CD4-positive, alpha-beta T cell treated with Interleukin-15 for 4 hours (primary cell): ENCODE results near the gene NOTO.
"Not testable (repeated sequence)": the region's sequence is repeated elsewhere in the genome, so short reads cannot be mapped to it uniquely, and the experiment has no call there.

Experiments used
- DNase-seq: peaks from one replicate; pipeline ENCODE4 v3.0.0-alpha.2; 2020; ENCODE audit warnings: low spot score

NOTO gene

DNA sequence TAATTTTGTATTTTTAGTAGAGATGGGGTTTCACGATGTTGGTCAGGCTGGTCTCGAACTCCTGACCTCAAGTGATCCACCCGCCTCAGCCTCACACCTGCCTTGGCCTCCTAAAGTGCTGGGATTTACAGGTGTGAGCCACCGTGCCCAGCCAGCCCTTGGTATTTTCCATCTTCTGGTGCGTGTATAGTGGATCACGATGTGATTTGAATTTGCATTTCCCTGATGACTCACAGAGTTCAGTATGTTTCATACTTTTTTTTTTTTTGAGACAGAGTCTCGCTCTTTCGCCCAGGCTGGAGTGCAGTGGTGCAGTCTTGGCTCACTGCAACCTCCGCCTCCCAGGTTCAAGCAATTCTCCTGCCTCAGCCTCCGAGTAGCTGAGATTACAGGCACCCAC is 2.1 kb upstream of the NOTO start:
- not testable (repeated sequence) for DNase-seq

DNA sequence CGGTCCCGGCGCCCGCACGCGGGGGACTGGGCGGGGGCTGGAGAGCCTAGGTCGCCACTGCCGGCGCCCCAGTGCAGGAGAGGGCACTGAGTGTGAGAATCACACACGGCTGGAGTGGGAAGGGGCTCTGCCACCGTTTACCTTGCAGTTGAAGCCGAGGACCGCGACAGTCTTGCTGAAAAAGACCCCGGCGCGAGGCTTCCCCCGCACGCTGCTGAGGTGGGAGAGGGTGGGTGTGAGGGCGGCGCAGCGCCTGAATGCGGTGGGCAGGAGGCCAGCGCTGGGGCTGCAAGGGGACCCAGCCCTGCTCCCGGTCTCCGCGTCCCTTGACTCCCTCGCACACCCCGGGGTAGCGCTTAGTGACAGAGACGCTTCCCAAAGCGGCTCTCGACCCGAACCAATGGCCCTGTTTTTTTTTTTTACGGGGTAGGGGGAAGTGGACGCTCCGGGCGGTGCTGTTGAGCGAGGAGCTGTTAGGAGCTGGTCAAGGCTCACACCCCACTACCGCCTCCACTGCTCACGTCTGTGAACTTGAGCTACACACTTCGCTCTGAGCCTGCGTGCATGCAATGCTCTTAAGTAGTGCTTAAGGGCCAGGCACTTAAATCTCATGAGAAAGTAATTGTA is 794 bp downstream of the NOTO start:
- no peak for DNase-seq

DNA sequence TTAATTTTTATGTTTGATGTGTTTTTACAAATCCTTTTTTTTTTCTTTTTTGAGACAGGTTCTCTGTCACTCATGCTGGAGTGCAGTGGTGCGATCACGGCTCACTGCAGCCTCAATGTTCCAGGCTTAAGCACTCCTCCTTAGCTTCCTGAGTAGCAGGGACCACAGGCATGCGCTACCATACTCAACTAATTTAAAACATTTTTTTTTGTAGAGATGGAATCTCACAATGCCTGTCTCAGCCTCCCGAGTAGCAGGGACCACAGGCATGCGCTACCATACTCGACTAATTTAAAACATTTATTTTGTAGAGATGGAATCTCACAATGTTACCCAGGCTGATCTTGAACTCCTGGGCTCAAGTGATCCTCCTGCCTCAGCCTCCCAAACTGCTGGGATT is 3.2 kb downstream of the NOTO start:
- no peak for DNase-seq

DNA sequence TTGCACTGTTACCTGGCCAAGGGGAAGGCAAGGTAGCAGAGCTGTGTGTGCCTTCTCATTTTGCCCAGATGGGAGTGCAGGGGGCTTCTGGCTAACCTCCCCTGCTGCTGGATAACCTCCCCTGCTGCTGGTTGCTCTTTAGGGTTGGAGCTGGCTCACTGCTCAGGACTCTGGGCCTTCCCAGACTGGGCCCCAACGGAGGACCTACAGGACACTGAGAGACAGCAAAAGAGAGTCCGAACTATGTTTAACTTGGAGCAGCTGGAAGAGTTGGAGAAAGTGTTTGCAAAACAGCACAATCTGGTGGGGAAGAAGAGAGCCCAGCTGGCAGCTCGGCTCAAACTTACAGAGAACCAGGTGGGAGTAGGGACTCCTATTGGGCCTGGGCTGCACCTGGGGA is 5.9 kb downstream of the NOTO start:
- DNase-seq, result no peak

DNA sequence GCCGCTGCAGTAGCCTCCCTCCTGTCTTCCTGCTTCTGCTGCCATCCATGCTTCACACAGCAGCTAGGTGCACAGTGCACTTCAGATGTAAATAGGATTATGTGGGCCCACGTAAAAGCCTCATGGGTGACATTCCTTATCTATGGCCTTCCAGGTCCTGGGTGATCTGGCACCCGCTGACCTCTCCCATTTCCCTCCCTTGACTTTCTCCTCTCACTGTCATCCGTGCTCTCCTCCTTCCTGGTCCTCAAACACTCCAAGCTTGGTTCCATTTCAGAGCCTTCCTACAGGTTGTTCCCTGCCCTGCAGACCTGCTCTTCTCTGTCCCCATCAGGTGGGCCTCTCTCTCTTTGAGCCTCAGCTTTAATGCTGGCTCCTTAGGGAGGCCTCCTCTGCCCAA is 7.6 kb downstream of the NOTO start:
- no peak for DNase-seq

- no peak for DNase-seq
These were observed 8.3 kb downstream of the NOTO start for GRCh38 chr2:73210696-73211095.

DNA sequence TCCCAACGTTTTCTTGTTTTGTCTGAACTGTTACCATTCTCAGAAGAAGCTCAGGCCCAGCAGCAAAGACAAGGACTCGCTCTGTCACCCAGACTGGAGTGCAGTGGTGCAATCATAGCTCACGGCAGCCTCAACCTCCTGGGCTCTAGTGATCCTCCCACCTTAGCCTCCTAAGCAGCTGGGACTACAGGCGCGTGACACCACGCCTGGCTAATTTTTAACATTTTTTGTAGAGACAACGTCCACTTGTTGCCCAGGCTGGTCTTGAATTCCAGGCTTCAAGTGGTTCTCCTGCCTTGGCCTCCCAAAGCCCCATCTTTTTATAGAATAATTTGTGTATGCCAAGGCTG is 9.7 kb downstream of the NOTO start:
- DNase-seq, result no peak

DNA sequence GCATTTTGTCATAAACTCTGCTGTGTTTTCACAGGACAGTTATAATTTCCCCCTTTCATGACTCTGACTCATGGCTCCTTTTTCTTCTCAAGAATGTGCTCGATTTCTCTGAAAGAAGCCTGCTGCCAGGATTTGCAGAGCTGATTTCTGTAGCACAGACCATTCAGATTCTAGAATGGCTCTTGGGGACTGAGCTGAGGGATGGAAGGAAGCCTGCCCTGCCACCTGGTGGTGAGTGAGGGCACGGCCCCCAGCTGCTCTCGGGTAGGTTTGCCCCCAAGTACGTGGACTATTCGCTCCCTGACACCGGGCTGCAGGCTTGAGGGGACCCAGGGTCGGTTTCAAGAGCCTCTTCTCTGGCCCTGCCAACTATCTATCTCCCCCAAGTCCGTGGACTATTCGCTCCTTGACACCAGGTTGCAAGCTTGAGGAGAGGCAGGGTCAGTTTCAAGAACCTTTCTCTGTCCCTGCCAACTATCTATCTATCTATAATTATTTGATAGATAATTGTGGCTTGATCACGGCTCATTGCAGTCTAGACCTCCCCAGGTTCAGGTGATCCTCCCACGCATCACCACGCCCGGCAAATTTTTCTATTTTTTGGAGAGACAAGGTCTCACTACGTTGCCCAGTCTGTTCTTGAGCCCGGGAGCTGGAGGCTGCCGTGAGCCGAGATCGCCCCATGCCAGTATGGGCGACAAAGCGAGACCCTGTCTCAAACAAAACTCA is 10.2 kb downstream of the NOTO start:
- peak; percentile 69 for DNase-seq

- peak; percentile 92 for DNase-seq
These were observed 12.0 kb downstream of the NOTO start, which contains the start of gene SMYD5 for GRCh38 chr2:73214120-73215035. Gene SMYD5 (plus strand): TSS chr2:73214245. CDS start chr2:73214267, 22 bp downstream.

DNA sequence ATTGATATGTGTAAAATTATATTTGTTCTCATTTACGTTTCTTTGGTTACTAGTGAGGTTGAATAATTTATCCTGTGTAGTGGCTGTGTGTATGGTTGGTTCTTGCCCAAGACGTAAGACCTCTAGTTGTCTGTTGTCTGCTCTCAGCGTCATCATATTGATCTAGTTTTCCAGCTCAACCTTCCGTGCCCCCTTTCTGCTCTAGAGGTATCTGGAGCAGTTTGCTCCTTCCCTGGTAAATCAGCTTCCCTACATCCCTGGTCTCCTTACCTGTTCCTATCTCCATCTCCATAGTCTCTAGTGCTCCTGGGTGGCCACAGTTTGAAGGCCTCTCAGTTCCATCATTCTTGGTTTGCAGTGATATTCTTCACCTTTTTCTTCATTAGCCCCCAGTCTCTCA is 12.9 kb downstream of the NOTO start:
- DNase-seq, result no peak

GRCh38 chr2:73217160-73217559 is 14.8 kb downstream of the NOTO start:
- DNase-seq, result no peak

DNA sequence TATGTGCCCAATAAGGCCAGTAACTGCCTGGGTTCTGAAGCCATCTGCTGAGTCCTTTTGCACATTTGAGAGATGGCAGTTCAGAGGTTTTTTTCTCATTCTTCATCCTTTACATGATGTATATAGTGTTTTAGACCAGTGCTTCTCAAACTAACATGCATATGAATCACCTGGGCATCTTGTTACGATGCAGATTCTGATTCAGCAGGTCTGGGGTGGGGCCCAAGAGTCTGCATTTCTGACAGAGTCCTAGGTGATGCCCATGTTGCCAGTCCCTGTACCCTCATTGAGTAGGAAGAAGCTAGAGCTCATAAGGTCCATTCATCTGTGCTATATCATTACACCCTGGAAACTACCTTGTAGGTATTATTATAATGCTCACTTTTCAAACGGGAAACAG is 15.5 kb downstream of the NOTO start:
- DNase-seq, result no peak

DNA sequence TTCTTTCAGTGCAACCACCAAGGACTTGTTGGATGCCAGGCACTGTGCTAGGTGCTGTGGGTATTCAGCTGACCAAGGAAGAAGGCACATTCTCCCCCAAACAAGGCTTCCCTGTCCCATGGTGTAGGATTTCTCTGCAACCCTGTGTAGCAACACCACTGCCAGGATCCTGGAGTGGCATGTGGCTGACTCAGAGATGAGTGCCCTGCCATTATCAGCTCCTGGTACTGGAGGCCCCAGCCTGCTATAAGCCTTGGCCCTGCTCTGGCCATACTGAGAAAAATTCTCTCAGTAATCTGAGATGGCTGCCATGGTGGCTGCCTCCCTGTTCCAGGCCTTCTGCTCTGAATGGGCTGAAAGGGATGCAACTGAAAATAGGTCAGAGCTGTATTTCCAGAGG is 15.9 kb downstream of the NOTO start:
- no peak for DNase-seq

DNA sequence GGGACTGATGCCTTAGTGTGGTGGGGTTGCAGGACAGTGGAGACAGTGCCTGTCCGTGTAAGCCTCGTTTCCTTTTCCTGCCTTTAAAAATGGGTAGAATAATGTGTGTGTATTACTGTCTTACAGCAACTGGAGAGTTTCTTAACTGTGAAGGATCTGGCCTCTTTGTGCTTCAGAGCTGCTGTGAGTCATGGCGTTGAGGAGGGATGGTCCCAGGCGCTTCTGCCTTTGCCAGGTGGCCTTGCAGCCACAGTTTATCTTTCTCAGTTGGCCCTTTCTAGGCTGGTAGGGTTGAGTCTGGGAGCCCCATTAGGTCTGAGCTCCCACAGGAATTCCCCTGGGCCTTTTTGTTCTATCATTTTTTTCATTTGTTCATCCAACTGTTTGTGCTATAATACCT is 21.4 kb downstream of the NOTO start:
- no peak for DNase-seq

- no peak for DNase-seq
These were observed 23.4 kb downstream of the NOTO start for GRCh38 chr2:73225513-73226360.

- no peak for DNase-seq
These were observed 24.7 kb downstream of the NOTO start for GRCh38 chr2:73227086-73227485.

- DNase-seq, result no peak
These were observed 26.3 kb downstream of the NOTO start for GRCh38 chr2:73228631-73229030.

GRCh38 chr2:73232403-73233153 is 30.2 kb downstream of the NOTO start:
- DNase-seq, result peak; percentile 21

DNA sequence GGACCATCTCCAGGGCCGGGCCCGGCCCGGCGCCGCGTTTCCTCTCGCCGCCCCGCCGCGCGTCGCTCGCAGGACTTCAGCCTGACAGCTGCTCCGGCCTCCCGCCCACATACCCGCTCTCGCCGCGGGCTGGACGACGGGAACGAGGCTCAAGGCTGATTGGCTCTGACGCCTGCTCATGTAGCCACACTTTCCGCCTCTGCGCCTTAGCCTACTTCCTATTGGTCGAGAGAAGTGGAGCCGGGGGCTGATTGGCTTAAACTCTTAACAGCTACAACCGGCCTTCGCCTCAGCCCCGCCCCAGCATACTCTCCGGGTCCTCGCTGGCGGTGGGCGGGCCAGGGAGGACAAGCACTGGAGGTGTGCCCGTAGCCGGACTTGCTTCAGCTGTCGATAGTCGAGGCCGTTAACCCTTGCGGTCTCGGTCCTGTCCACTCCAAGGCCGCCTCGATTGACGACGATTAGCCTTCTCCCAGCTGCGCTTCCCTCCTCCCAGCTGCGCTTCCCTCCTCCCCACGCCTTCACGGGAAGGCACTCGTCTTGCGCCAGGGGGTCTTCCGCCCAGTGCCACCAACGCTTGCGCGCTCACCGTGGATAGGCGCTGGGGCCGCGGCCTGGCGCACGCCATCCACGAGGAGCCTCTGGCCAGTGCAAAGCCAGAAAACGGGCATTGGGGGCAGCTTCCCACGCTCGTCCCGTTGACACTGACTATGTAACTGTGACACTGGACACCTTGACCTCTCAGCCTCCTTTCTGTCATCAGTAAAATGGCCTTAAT is 31.0 kb downstream of the NOTO start, which contains the start of gene PRADC1:
Gene PRADC1 (minus strand): TSS at position 86 of the 778 bp plus-strand sequence. CDS start 79 bp downstream, at position 7.
- DNase-seq, result peak; percentile 98
